Measurements from ENCODE around the gene PPOX. TPM values are rescaled to one million over a fixed set of nuclear protein-coding genes. Genes with fewer than 3 reads are reported as not detected.
A peak's percentile ranks its signal among the peaks of the same experiment; 100 is the strongest.

PPOX gene
- total RNA-seq, 3 donors from 2014 or later = 15.0 to 21.9 (median 16.3) TPM

DNA sequence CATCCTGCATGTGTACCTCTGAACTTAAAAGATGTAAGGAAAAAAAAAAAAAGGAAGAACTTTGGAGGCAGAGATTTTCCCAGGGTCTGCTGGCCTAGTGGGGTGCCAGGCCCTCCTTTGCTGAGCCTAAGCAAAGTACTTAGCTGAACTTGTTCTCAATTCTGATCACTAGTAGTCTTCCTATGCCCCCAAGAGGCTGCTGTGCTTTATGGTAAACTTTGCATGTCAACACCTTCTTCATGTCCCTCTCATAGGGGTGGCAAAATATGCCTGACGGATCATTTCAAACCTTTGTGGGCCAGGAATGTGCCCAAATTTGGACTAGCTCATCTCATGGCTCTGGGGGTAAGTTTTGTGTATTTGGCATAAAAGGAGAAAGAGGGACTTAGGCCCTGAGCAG lies 8.4 kb upstream of the PPOX start:
- ATAC-seq (no peak), DNase-seq (no peak)
- Histone ChIP-seq H3K4me1 (ENCODE audit: low read depth) (peaks cover 28% of the 10 kb centered on the region), H3K4me3 (no peak overlapping the region), H3K9me3 (no peaks in the 10 kb centered on the region), H3K36me3 (ENCODE audit: low read depth) (no peaks in the 10 kb centered on the region)
- TF ChIP-seq, protein P1, sequence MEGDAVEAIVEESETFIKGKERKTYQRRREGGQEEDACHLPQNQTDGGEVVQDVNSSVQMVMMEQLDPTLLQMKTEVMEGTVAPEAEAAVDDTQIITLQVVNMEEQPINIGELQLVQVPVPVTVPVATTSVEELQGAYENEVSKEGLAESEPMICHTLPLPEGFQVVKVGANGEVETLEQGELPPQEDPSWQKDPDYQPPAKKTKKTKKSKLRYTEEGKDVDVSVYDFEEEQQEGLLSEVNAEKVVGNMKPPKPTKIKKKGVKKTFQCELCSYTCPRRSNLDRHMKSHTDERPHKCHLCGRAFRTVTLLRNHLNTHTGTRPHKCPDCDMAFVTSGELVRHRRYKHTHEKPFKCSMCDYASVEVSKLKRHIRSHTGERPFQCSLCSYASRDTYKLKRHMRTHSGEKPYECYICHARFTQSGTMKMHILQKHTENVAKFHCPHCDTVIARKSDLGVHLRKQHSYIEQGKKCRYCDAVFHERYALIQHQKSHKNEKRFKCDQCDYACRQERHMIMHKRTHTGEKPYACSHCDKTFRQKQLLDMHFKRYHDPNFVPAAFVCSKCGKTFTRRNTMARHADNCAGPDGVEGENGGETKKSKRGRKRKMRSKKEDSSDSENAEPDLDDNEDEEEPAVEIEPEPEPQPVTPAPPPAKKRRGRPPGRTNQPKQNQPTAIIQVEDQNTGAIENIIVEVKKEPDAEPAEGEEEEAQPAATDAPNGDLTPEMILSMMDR (IDR thresholded peaks at IDR 0.05) = no peak
- intact Hi-C loops (cut with DNase I, micrococcal nuclease) = no loop called here

DNA sequence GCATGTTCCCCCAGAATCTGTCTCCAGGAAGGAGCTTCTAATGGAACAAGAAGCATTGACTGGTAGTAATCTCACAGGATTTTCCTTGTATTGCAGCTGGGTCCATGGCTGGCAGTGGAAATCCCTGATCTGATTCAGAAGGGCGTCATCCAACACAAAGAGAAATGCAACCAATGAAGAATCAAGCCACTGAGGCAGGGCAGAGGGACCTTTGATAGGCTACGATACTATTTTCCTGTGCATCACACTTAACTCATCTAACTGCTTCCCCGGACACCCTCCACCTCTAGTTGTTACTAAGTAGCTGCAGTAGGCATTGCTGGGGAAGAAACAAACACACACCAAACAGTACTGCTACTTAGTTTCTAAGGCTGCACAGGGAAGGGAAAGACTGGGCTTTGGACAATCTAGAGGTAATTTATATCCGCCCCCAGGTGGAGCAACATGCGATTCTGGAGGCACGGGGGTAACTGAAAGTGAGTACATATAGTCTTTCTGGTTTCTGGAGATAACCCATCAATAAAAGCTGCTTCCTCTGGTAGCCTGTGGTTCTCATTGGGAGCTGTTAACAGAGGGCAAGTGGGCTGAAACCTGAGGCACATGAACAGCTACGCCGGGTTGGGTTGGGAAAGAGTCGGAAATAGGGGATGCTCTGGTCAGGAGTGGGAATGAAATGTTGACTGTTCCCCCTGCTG lies 7.8 kb upstream of the PPOX start:
- intact Hi-C loops (cut with DNase I, micrococcal nuclease) = no loop called here
- no peak for DNase-seq
- TF ChIP-seq, protein P1 (IDR thresholded peaks at IDR 0.05) = no peak
- Histone ChIP-seq H3K4me1 (ENCODE audit: low read depth) (peaks cover 25% of the 10 kb centered on the region), H3K4me3 (no peak overlapping the region), H3K36me3 (ENCODE audit: low read depth) (no peaks in the 10 kb centered on the region), H3K9me3 (no peaks in the 10 kb centered on the region)
- no peak for ATAC-seq

DNA sequence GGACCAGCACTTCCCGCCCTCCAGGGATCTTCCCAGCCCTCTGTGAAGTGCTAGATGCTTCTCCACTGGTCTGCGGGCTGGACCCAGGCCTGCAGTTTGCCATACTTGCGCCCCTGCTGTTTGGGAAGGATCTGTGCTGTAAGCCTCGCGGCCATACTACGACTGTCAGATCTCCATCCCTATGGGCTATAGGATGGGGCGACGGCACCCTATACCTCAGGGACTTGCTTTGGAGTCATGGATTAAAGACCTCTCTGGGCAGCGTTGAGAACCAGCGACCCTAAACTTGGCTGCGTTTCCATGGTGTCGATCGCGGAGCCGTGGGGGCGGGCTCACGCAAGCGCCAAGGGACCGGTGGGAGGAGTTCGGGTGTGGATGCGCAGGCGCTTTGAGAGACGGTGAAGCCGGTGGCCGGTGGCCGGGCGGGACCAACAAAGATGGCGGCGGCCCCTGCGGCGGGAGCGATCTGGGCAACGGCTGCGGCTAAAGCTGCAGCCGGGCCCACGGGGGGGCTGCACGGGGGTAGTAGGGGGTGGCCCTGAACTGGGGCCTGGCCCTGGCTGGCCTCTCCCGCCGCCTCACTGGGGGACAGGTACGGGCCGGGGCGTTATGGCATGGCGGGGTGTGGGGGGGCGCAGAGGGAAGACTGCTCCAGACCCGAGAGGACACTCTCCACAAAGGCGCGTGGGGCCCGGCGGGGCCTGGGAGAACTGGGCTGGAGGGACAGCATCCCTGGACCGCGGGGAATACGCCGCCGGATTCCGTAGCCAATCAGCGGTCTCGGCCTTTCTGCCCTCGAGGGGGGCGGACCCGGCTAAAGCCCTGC lies 6.9 kb upstream of the PPOX start, which contains the start of gene USP21:
Gene USP21 (plus strand): TSS at position 414 of the 826 bp plus-strand sequence. CDS start 1,141 bp downstream, outside the sequence.
- DNase-seq (peak; percentile 95 to 96 (median 95)), ATAC-seq (peak; percentile 98)
- intact Hi-C loops (cut with DNase I, micrococcal nuclease) = no loop called here
- TF ChIP-seq, protein P1 (IDR thresholded peaks at IDR 0.05) = no peak
- Histone ChIP-seq H3K36me3 (ENCODE audit: low read depth) (no peaks in the 10 kb centered on the region), H3K4me3 (peak within 1 kb of the TSS; percentile 79), H3K4me1 (ENCODE audit: low read depth) (peaks cover 25% of the 10 kb centered on the region), H3K9me3 (no peaks in the 10 kb centered on the region)

- DNase-seq = no peak
- ATAC-seq = no peak
- peak overlapping the region; percentile 79 for H3K4me3 ChIP-seq
- H3K36me3 ChIP-seq (ENCODE audit: low read depth) = no peaks in the 10 kb centered on the region
- H3K9me3 ChIP-seq = no peaks in the 10 kb centered on the region
- TF ChIP-seq, protein P1 (IDR thresholded peaks at IDR 0.05) = no peak
- peaks cover 22% of the 10 kb centered on the region for H3K4me1 ChIP-seq (ENCODE audit: low read depth)
- intact Hi-C loops (cut with DNase I, micrococcal nuclease) = no loop called here
Observed at GRCh38 chr1:161159913-161160243, 6.3 kb upstream of the PPOX start.

- TF ChIP-seq, protein P1 (IDR thresholded peaks at IDR 0.05) = no peak
- Histone ChIP-seq H3K4me1 (ENCODE audit: low read depth) (peaks cover 23% of the 10 kb centered on the region), H3K36me3 (ENCODE audit: low read depth) (no peaks in the 10 kb centered on the region), H3K4me3 (no peak overlapping the region), H3K9me3 (no peaks in the 10 kb centered on the region)
- DNase-seq (no peak), ATAC-seq (no peak)
- intact Hi-C loops (cut with DNase I, micrococcal nuclease) = no loop called here
Observed at GRCh38 chr1:161160671-161161145, 5.5 kb upstream of the PPOX start.

All from mucosa of descending colon (tissue), 3 donors.